RCC 7860 (cell line): ENCODE data around the gene NFE2L2.
"Not testable (repeated sequence)": the region's sequence is repeated elsewhere in the genome, so short reads cannot be mapped to it uniquely, and the experiment has no call there.

ENCODE experiments used
- DNase-seq: peaks from one replicate; pipeline ENCODE4 v3.0.0-alpha.2; 2015; ENCODE audit warnings: low spot score
- FAIRE-seq: peaks from 2 replicates; lab custom pipeline; 2012; peaks lifted over from hg19 to GRCh38; lab: Jason Lieb, UNC

The NFE2L2 gene

DNA sequence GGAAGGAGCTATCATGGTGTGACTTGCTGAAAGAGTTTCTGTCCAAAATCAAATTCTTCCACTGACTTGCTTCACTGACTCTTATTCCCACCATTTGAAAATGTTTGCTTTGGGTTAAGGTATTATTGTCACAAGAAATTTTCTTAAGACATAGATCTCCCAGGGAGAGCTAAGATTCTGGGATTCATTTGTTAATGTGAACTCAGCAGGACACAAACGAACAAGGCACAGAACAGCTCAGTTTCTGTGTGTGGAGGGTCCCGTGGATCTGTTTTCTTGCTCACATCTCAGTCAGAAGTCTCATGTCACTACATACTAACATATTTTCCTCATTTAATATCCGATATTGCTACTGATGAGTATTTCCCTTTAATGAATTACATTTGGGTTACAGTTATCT, 60.1 kb downstream of the NFE2L2 start:
- DNase-seq (no peak), FAIRE-seq (no peak)

GRCh38 chr2:177201919-177202346, 62.6 kb downstream of the NFE2L2 start:
- DNase-seq (no peak), FAIRE-seq (no peak)

DNA sequence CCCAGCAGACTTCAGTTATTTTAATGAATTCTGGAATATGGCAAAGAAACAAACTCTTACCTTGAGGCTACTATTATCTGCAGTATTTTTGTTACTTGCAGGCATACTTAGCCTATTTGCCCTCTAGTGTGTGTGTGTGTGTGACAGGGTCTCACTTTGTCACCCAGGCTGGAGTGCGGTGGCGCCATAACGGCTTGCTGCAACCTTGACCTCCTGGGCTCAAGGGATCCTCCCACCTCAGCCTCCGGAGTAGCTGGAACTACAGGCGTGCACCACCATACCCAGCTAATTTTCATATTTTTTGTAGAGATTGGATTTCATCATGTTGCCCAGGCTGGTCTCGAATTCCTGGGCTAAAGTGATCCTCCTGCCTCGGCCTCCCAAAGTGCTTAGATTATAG, 64.1 kb downstream of the NFE2L2 start:
- not testable (repeated sequence) for FAIRE-seq, DNase-seq

- no peak for FAIRE-seq
- DNase-seq: no peak
Observed at GRCh38 chr2:177195194-177195593, 69.3 kb downstream of the NFE2L2 start.

DNA sequence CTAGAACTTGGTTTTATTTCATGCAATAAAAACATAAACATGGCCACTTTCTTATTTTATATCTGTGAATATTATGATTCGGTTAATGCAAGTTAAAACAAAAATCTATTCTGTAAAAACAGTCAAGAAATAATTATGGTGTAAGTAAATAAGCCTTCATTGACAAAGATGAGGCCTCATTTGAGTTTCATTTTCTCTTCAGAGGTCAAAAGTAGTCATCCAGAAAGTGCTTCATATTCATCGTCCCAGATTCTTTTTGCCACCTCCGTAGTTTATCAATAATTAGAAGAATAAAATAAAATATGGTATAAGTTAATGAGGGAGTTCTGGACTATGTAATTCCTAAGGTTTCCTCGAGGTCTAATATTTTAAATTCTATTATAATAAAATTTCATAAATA, 71.3 kb downstream of the NFE2L2 start:
- no peak for FAIRE-seq
- DNase-seq: no peak

DNA sequence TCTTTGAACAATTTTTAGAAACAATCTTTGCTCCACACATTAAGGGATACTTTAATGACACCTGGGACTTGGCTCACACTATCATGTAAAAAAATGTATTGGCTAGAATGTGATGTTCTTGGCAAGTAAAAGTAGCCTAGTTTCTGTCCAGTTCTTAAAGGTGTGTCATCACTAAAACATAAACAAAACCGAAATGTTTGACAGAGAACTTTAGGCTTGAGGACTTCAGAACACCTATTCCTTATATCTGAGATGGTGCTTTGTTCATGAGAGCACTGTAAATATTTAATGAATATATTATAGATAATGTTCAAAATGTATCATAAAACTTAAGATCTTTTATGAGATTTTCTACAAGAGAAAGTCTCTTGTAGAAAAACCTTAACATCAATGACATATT, 71.7 kb downstream of the NFE2L2 start:
- DNase-seq: no peak
- FAIRE-seq: no peak

GRCh38 chr2:177190941-177191340, 73.6 kb downstream of the NFE2L2 start:
- no peak for FAIRE-seq
- DNase-seq: no peak

DNA sequence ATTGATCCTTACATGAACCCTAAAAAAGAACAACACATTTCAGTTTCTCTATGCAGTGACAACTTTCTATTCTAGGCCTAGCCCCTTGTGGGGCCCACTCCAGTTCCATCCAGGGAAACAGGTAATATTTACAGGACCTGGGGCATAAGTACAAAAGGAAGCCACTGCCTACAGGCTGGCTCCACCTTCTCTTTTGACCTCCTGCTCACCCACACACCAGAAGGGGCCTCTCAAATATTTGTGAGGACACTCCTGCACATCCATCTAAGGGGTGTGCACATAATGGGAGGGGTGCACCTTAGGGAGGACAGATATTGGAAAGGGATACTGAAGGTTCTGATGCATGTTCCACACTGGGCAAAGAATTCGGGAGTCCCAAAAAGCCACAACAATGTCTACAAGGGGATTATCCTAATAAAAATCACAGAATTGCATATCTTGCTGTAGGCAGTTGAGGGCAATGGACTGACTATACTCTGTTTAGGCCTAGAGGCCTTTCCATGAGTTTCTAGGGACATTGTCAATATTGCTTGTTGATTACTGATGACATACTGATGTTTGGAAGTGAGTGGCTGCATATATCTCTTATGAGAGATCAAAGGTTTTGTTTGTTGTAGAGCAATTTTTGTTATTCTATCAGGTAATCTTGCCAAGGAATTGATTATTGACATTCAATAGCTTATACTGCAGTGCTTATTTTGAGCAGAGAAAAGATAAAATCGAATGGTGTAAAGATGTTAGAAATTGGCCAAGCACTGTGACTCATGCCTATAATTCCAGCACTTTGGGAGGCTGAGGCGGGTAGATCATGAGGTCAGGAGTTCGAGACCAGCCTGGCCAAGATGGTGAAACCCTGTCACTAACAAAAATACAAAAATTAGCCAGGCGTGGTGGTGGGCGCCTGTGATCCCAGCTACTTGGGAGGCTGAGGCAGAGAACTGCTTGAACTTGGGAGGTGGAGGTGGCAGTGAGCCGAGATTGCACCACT, 75.8 kb downstream of the NFE2L2 start:
- DNase-seq (no peak), FAIRE-seq (no peak)

DNA sequence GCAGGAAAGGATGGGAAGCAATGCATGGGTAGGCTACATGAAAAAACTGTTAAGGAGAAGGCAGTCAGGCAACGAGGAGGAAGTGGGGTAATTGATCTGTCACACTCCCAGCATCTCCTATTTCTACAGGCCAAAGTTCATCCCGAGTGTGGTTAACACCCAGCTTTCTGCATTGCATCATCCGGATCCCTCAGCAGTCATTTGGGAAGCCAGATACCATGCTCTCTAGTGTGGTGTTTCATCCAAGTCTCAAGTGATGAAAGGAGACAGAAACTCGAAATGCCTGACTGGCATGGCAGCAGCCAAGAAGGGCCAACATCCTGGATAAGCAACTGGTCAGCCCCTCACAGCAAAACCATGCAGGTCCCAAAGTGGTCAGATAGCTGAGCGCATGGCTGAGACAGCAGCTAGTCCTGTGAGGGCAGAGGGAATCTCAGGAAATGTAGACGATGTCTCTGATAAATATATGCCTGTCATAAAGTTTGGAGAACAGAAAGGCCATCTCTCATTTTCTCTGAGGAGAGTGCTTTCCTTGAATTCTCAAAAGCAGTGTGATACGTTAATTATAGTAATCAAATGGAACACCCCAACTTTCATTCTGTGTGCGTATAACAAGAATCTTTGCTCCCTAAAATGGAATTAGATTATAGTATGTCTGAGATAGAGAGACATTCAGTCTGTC, 76.8 kb downstream of the NFE2L2 start:
- FAIRE-seq (no peak), DNase-seq (peak; percentile 34)

GRCh38 chr2:177186038-177186437, 78.5 kb downstream of the NFE2L2 start:
- DNase-seq, FAIRE-seq: not testable (repeated sequence)

DNA sequence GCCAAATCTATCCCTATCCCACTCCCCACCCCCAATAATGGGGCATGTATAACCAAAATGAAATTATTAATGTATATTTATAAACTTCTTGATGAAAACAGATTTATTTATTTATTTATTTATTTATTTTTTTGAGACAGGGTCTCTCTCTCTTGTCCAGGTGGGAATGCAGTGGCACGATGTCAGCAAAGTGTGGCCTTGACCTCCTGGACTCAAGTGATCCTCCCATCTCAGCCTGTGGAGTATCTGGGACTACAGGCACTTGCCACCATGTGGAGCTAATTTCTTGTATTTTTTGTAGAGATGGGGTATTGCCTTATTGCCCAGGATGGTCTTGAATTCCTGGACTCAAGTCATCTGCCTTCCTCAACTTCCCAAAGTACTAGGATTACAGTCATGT, 79.9 kb downstream of the NFE2L2 start:
- DNase-seq (no peak), FAIRE-seq (no peak)

DNA sequence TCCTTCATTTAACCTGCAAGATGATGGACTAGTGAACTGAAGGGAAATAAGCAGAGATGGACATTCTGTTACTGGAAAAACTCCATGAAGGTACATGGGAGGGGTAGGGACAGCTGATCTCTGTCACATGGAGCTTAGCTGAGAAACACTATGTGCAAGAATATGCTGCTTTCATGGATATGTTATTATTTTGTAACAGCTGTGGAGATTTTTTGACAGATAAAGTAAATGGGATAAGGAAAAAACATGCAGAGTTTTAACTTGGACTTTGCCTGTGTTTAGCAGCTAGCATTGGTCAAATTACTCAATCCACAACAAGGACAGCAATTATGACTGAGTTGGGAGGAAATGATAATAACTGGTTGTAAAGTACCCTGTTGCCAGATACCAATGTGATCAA, 80.7 kb downstream of the NFE2L2 start:
- DNase-seq: no peak
- FAIRE-seq: no peak
